HCT116 (cell line): ENCODE data around the gene YBX2. TPM values are rescaled to one million over a fixed set of nuclear protein-coding genes. Genes with fewer than 3 reads are reported as not detected.

Source experiments
- ATAC-seq: fragments of 200-7000 bp; cut with Tn5 transposase; 2 replicates; pipeline ENCODE4 v1.9.1; 2020; ENCODE audit warnings: mild to moderate bottlenecking, moderate library complexity
- BruUV-seq: library from RNA; stranded (reverse); fragments of 400-500 nt; replicated peaks from 2 replicates; lab custom pipeline; 2021; lab: Mats Ljungman, UMichigan
- CTCF ChIA-PET: fragments of 300-600 bp; sonication (Branson Sonifier 250); formaldehyde crosslinking; loops from one replicate; lab custom pipeline; 2021; ENCODE audit warnings: antibody characterized with exemption; lab: Charles Lee
- POLR2A ChIA-PET: fragments of 300-600, 350-600 bp; sonication (Branson Sonifier 250); formaldehyde crosslinking; loops from one replicate; lab custom pipeline; 2021; ENCODE audit warnings: antibody characterized with exemption; lab: Charles Lee
- RAD21 ChIA-PET, 2 experiments: fragments of 300-600 bp; sonication (Branson Sonifier 250); formaldehyde crosslinking; loops; one replicate each; lab custom pipeline; 2023; ENCODE audit warnings: low total read pairs in 2 of 2; ENCODE audit not compliant: uncharacterized antibody in 2 of 2, unreplicated experiment in 2 of 2, low non-redundant PET in 1 of 2; lab: Charles Lee
- DNase-seq: peaks from one replicate; pipeline ENCODE4 v3.0.0-alpha.2; 2010; ENCODE audit warnings: low read depth, low spot score
- H2AFZ ChIP-seq: fragments of 200-600 bp; shearing (Covaris generic), sonication (generic); 2 replicates; pipeline ENCODE4 v1.6.1; 2017; ENCODE audit warnings: low read depth, mixed run types, mixed read lengths, antibody characterized with exemption, low read length; ENCODE audit not compliant: poor library complexity, severe bottlenecking
- H3K27ac ChIP-seq: 2 replicates; pipeline ENCODE4 v1.5.1; 2012; ENCODE audit warnings: low read depth, low read length
- H3K27me3 ChIP-seq: fragments of 200-600 bp; sonication (generic); 2 replicates; pipeline ENCODE4 v1.6.1; 2016; ENCODE audit warnings: mixed run types, low read length, mixed read lengths; ENCODE audit not compliant: insufficient read depth
- H3K36me3 ChIP-seq, 2 experiments: fragments of 200-500 bp in 1 of 2; fragments of 200-600 bp in 1 of 2; sonication (Bioruptor generic) in 1 of 2; sonication (generic) in 1 of 2; 2 replicates each; pipeline versions ENCODE4 v1.5.1 to v1.6.1; 2014 to 2016; ENCODE audit warnings: low read length in 2 of 2, inconsistent platforms in 1 of 2, mixed read lengths in 1 of 2, mixed run types in 1 of 2; ENCODE audit not compliant: insufficient read depth in 2 of 2, control insufficient read depth in 1 of 2
- H3K4me1 ChIP-seq, 2 experiments: fragments of 200-600 bp in 1 of 2; sonication (generic) in 1 of 2; 2 replicates each; pipeline versions ENCODE4 v1.5.1 to v1.6.1; 2012 to 2017; ENCODE audit warnings: low read length in 2 of 2, inconsistent platforms in 1 of 2, mild to moderate bottlenecking in 1 of 2, mixed read lengths in 1 of 2, mixed run types in 1 of 2, moderate library complexity in 1 of 2; ENCODE audit not compliant: insufficient read depth in 2 of 2, control insufficient read depth in 1 of 2
- H3K4me2 ChIP-seq: fragments of 200-600 bp; sonication (generic); 2 replicates; pipeline ENCODE4 v1.6.1; 2017; ENCODE audit warnings: mixed run types, low read length, mixed read lengths
- H3K4me3 ChIP-seq, 2 experiments: fragments of 200-600 bp in 1 of 2; sonication (generic) in 1 of 2; replicated peaks in 1 of 2; 2 replicates each; pipeline ENCODE4 v1.5.1; 2011 to 2016; ENCODE audit warnings: low read length in 2 of 2, control low read depth in 1 of 2, low read depth in 1 of 2, mild to moderate bottlenecking in 1 of 2, mixed read lengths in 1 of 2, mixed run types in 1 of 2
- H3K79me2 ChIP-seq: fragments of 200-600 bp; sonication (generic); 2 replicates; pipeline ENCODE4 v1.6.1; 2017; ENCODE audit warnings: mild to moderate bottlenecking, mixed run types, low read length, moderate library complexity, mixed read lengths; ENCODE audit not compliant: insufficient read depth
- H3K9ac ChIP-seq: fragments of 200-600 bp; sonication (generic); 2 replicates; pipeline ENCODE4 v1.6.1; 2016; ENCODE audit warnings: low read length, mixed read lengths
- H3K9me2 ChIP-seq: fragments of 200-600 bp; sonication (generic), shearing (Covaris generic); 2 replicates; pipeline ENCODE4 v1.6.1; 2017; ENCODE audit warnings: mixed run types, mild to moderate bottlenecking, moderate library complexity; ENCODE audit not compliant: insufficient read depth
- H3K9me3 ChIP-seq, 2 experiments: fragments of 200-500 bp in 1 of 2; fragments of 200-600 bp in 1 of 2; sonication (Bioruptor generic) in 1 of 2; sonication (generic) in 1 of 2; 2 replicates each; pipeline ENCODE4 v1.6.1; 2014 to 2017; ENCODE audit warnings: low read length in 2 of 2, mixed read lengths in 2 of 2, inconsistent platforms in 1 of 2, low read depth in 1 of 2, mild to moderate bottlenecking in 1 of 2, mixed run types in 1 of 2, moderate library complexity in 1 of 2; ENCODE audit not compliant: control insufficient read depth in 1 of 2, insufficient read depth in 1 of 2
- H4K20me1 ChIP-seq: fragments of 200-600 bp; sonication (generic), shearing (Covaris generic); 2 replicates; pipeline ENCODE4 v1.6.1; 2017; ENCODE audit warnings: mixed run types, mild to moderate bottlenecking, moderate library complexity; ENCODE audit not compliant: insufficient read depth
- CBX3 ChIP-seq: IDR thresholded peaks from 2 replicates; pipeline ENCODE4 v1.6.1; 2012; ENCODE audit warnings: low read depth
- EGR1 ChIP-seq: IDR thresholded peaks from 2 replicates; pipeline ENCODE4 v1.6.1; 2012; ENCODE audit warnings: low read depth
- EZH2 ChIP-seq: fragments of 200-600 bp; sonication (generic); IDR thresholded peaks from 2 replicates; pipeline ENCODE4 v1.6.1; 2017; ENCODE audit warnings: antibody characterized with exemption, mixed run types
- EZH2phosphoT487 ChIP-seq: fragments of 200-600 bp; IDR thresholded peaks from 2 replicates; pipeline ENCODE4 v1.6.1; 2018; ENCODE audit warnings: antibody characterized with exemption, borderline replicate concordance
- FOSL1 ChIP-seq: IDR thresholded peaks from 2 replicates; pipeline ENCODE4 v1.6.1; 2012; ENCODE audit warnings: low read depth
- JUND ChIP-seq: IDR thresholded peaks from 2 replicates; pipeline ENCODE4 v1.6.1; 2012
- POLR2AphosphoS5 ChIP-seq: IDR thresholded peaks from 2 replicates; pipeline ENCODE4 v1.6.1; 2011; ENCODE audit warnings: mild to moderate bottlenecking, low read depth, low read length, moderate library complexity
- SP1 ChIP-seq: IDR thresholded peaks from 2 replicates; pipeline ENCODE4 v1.6.1; 2012; ENCODE audit warnings: low read depth
- SRF ChIP-seq: IDR thresholded peaks from 2 replicates; pipeline ENCODE4 v1.6.1; 2012; ENCODE audit warnings: low read depth
- TCF7L2 ChIP-seq: IDR thresholded peaks from 2 replicates; pipeline ENCODE4 v1.7.0; 2011; ENCODE audit warnings: borderline replicate concordance, inconsistent platforms; ENCODE audit not compliant: insufficient read depth, insufficient read length; ENCODE audit errors: extremely low read depth
- YY1 ChIP-seq: IDR thresholded peaks from 2 replicates; pipeline ENCODE4 v1.6.1; 2011; ENCODE audit warnings: low read length, low read depth, moderate library complexity, mild to moderate bottlenecking; ENCODE audit not compliant: insufficient replicate concordance; ENCODE audit errors: extremely low read depth
- ZFX ChIP-seq: fragments of 450-650 bp; IDR thresholded peaks from 2 replicates; pipeline ENCODE4 v1.6.1; 2017
- ZNF274 ChIP-seq: fragments of 200-500 bp; sonication (Bioruptor generic); IDR thresholded peaks from 2 replicates; pipeline ENCODE4 v1.6.1; 2014; ENCODE audit warnings: mild to moderate bottlenecking, low read depth, low read length, inconsistent platforms
- intact Hi-C: fragments of 100-400 bp; cut with micrococcal nuclease; formaldehyde crosslinking; loops from 2 replicates; pipeline ENCODE4 v1.10.0; 2022
- total RNA-seq: library from RNA; stranded (reverse); gene quantifications from one replicate; pipeline ENCODE4 v1.2.1, GENCODE V29; 2021; ENCODE audit not compliant: unreplicated experiment
- TF ChIP-seq, protein P1 (sequence below): IDR thresholded peaks from 2 replicates; pipeline ENCODE4 v1.6.1; 2011; ENCODE audit warnings: mild to moderate bottlenecking, low read length, moderate library complexity; ENCODE audit not compliant: insufficient replicate concordance; ENCODE audit errors: extremely low read depth
- TF ChIP-seq, protein P2 (sequence below): IDR thresholded peaks from 2 replicates; pipeline ENCODE4 v1.6.1; 2012
- TF ChIP-seq, protein P3 (sequence below): IDR thresholded peaks from 2 replicates; pipeline ENCODE4 v1.6.1; 2012
- TF ChIP-seq, protein P4 (sequence below), 3 experiments: fragments of 200-600 bp in 1 of 3; sonication (generic) in 1 of 3; IDR thresholded peaks in 2 of 3; conservative IDR thresholded peaks in 1 of 3; 2 replicates each; pipeline ENCODE4 v1.5.1; 2012 to 2017; ENCODE audit warnings: low read depth in 2 of 3, low read length in 2 of 3, antibody characterized with exemption in 1 of 3, borderline replicate concordance in 1 of 3, control low read depth in 1 of 3, mild to moderate bottlenecking in 1 of 3, mixed read lengths in 1 of 3, mixed run types in 1 of 3, moderate library complexity in 1 of 3; ENCODE audit not compliant: insufficient read depth in 1 of 3
- TF ChIP-seq, protein P5 (sequence below): IDR thresholded peaks from 2 replicates; pipeline ENCODE4 v1.6.1; 2012; ENCODE audit warnings: low read depth

The YBX2 gene
- total RNA-seq, 1 experiment from 2014 or later = 2.3 TPM

DNA sequence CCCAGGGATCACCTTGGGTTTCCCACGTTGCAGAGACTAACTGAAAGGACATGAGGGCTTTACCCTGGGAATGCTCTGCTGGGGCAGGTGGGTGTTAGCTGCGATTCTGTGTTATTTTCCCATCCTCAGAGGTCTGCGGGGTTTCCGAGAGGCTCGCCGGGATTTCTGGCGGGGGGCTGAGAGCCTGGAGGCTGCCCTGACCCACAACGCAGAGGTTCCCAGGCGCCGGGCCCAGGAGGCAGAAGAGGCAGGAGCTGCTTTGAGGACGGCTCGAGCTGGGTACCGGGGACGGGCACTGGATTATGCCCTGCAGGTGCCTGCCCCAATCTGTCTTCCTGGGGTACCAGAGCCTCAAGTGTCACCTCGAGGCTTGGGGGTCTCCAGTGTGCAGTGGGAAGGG lies 48.8 kb upstream of the YBX2 start:
- TF ChIP-seq YY1 (no peak), TCF7L2 (no peak), EGR1 (no peak), POLR2AphosphoS5 (no peak), SP1 (no peak), JUND (no peak), ZFX (no peak), ZNF274 (no peak), EZH2phosphoT487 (no peak), FOSL1 (no peak), CBX3 (no peak), SRF (no peak), EZH2 (no peak)
- TF ChIP-seq, protein P1, sequence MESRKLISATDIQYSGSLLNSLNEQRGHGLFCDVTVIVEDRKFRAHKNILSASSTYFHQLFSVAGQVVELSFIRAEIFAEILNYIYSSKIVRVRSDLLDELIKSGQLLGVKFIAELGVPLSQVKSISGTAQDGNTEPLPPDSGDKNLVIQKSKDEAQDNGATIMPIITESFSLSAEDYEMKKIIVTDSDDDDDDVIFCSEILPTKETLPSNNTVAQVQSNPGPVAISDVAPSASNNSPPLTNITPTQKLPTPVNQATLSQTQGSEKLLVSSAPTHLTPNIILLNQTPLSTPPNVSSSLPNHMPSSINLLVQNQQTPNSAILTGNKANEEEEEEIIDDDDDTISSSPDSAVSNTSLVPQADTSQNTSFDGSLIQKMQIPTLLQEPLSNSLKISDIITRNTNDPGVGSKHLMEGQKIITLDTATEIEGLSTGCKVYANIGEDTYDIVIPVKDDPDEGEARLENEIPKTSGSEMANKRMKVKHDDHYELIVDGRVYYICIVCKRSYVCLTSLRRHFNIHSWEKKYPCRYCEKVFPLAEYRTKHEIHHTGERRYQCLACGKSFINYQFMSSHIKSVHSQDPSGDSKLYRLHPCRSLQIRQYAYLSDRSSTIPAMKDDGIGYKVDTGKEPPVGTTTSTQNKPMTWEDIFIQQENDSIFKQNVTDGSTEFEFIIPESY = no peak
- TF ChIP-seq, protein P2, sequence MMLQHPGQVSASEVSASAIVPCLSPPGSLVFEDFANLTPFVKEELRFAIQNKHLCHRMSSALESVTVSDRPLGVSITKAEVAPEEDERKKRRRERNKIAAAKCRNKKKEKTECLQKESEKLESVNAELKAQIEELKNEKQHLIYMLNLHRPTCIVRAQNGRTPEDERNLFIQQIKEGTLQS = no peak
- TF ChIP-seq, protein P3, sequence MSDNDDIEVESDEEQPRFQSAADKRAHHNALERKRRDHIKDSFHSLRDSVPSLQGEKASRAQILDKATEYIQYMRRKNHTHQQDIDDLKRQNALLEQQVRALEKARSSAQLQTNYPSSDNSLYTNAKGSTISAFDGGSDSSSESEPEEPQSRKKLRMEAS = no peak
- TF ChIP-seq, protein P4, sequence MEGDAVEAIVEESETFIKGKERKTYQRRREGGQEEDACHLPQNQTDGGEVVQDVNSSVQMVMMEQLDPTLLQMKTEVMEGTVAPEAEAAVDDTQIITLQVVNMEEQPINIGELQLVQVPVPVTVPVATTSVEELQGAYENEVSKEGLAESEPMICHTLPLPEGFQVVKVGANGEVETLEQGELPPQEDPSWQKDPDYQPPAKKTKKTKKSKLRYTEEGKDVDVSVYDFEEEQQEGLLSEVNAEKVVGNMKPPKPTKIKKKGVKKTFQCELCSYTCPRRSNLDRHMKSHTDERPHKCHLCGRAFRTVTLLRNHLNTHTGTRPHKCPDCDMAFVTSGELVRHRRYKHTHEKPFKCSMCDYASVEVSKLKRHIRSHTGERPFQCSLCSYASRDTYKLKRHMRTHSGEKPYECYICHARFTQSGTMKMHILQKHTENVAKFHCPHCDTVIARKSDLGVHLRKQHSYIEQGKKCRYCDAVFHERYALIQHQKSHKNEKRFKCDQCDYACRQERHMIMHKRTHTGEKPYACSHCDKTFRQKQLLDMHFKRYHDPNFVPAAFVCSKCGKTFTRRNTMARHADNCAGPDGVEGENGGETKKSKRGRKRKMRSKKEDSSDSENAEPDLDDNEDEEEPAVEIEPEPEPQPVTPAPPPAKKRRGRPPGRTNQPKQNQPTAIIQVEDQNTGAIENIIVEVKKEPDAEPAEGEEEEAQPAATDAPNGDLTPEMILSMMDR (IDR thresholded peaks at IDR 0.05 in 2 of 3, conservative IDR thresholded peaks at IDR 0.05 in 1 of 3; ENCODE audit: borderline replicate concordance in 1 of 3, insufficient read depth in 1 of 3, low read depth in 2 of 3, low read length in 2 of 3) = no peak
- TF ChIP-seq, protein P5, sequence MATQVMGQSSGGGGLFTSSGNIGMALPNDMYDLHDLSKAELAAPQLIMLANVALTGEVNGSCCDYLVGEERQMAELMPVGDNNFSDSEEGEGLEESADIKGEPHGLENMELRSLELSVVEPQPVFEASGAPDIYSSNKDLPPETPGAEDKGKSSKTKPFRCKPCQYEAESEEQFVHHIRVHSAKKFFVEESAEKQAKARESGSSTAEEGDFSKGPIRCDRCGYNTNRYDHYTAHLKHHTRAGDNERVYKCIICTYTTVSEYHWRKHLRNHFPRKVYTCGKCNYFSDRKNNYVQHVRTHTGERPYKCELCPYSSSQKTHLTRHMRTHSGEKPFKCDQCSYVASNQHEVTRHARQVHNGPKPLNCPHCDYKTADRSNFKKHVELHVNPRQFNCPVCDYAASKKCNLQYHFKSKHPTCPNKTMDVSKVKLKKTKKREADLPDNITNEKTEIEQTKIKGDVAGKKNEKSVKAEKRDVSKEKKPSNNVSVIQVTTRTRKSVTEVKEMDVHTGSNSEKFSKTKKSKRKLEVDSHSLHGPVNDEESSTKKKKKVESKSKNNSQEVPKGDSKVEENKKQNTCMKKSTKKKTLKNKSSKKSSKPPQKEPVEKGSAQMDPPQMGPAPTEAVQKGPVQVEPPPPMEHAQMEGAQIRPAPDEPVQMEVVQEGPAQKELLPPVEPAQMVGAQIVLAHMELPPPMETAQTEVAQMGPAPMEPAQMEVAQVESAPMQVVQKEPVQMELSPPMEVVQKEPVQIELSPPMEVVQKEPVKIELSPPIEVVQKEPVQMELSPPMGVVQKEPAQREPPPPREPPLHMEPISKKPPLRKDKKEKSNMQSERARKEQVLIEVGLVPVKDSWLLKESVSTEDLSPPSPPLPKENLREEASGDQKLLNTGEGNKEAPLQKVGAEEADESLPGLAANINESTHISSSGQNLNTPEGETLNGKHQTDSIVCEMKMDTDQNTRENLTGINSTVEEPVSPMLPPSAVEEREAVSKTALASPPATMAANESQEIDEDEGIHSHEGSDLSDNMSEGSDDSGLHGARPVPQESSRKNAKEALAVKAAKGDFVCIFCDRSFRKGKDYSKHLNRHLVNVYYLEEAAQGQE = no peak
- Histone ChIP-seq H3K9me2 (no peaks in the 10 kb centered on the region), H3K27ac (no peak overlapping the region), H3K79me2 (no peaks in the 10 kb centered on the region; the same call in 1 of the 2 replicates), H3K4me2 (no peak overlapping the region), H3K9me3 (no peaks in the 10 kb centered on the region), H4K20me1 (no peaks in the 10 kb centered on the region), H3K27me3 (no peaks in the 10 kb centered on the region), H3K36me3 (no peaks in the 10 kb centered on the region), H3K4me3 (no peak overlapping the region), H3K4me1 (no peaks in the 10 kb centered on the region; a peak in 1 of 4 replicates), H3K9ac (no peak overlapping the region), H2AFZ (no peak overlapping the region)
- ChIA-PET CTCF (interaction anchor here (2.2 kb wide), 1 partner anchor 14 kb away, joined by 6 read pairs; the partner anchor contains the start of gene NEURL4), POLR2A (interaction anchor here (1.0 kb wide), 1 partner anchor 14 kb away, joined by 3 read pairs; the partner anchor contains the start of gene NEURL4), RAD21 (no interaction called here)
- intact Hi-C loops = no loop called here
- DNase-seq (no peak), ATAC-seq (no peak)
- no TSS peak for BruUV-seq
